WERI-Rb-1 (cell line): Measurements from ENCODE around the gene NRXN3.

Experiments used
- DNase-seq: peaks from one replicate; pipeline ENCODE4 v3.0.0-alpha.2; 2020
- H3K27ac ChIP-seq: fragments of 250-450 bp; sonication (Bioruptor Pico); 2 replicates; pipeline ENCODE4 v1.5.1; 2020; ENCODE audit warnings: mild to moderate bottlenecking, moderate library complexity
- H3K27me3 ChIP-seq: fragments of 250-450 bp; sonication (Bioruptor Pico); 2 replicates; pipeline ENCODE4 v1.5.1; 2021; ENCODE audit warnings: mild to moderate bottlenecking, low read depth, moderate library complexity; ENCODE audit not compliant: insufficient read depth, severe bottlenecking
- H3K36me3 ChIP-seq: fragments of 250-450 bp; sonication (Bioruptor Pico); 2 replicates; pipeline ENCODE4 v1.5.1; 2020; ENCODE audit warnings: mild to moderate bottlenecking, moderate library complexity
- H3K4me3 ChIP-seq: 2 replicates; pipeline ENCODE4 v1.5.1; 2011; ENCODE audit warnings: low read depth, mild to moderate bottlenecking, control low read depth, low read length
- H3K9me3 ChIP-seq: fragments of 250-450 bp; sonication (Bioruptor Pico); 2 replicates; pipeline ENCODE4 v1.5.1; 2021; ENCODE audit warnings: mild to moderate bottlenecking, moderate library complexity; ENCODE audit not compliant: severe bottlenecking
- TF ChIP-seq, protein P1 (sequence below): IDR thresholded peaks from 2 replicates; pipeline ENCODE4 v1.5.1; 2011; ENCODE audit warnings: low read depth, mild to moderate bottlenecking, control low read depth, inconsistent platforms, low read length

The NRXN3 gene

DNA sequence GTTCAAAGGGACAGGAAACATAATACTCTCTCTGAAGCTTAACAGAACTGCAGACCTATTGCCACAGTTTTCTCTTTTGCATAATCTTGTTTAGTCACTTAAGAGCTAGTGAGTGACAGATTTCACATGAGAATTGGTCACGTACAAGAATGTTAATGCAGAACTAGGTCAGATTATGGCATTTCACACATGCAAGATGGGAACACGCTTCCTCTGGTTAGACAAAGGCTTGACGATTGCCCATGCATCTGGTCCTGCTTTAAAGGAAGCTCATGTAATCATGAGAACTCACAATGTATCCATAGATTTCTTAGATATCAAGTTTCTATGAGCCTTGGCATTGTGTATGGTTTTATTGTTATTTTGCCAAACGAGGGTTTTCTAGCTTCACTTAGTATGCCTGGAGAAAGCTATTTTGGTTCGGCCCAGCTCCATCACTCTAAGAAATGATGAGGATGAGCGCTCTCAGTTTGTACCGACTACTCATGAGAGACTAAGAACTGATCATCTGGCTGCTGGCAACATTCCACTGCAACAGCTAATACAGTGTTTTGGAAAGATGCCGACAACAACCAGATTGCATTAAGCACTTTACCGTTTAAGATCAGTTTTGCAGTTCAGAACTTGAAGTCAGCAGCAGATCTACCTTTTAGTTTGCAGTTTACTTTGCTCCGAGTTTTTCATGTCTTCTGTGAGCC is 1661.2 kb downstream of the NRXN3 start:
- Histone ChIP-seq H3K36me3 (no peaks in the 10 kb centered on the region), H3K4me3 (no peak overlapping the region), H3K9me3 (no peaks in the 10 kb centered on the region), H3K27me3 (no peaks in the 10 kb centered on the region), H3K27ac (no peak overlapping the region)
- TF ChIP-seq, protein P1, sequence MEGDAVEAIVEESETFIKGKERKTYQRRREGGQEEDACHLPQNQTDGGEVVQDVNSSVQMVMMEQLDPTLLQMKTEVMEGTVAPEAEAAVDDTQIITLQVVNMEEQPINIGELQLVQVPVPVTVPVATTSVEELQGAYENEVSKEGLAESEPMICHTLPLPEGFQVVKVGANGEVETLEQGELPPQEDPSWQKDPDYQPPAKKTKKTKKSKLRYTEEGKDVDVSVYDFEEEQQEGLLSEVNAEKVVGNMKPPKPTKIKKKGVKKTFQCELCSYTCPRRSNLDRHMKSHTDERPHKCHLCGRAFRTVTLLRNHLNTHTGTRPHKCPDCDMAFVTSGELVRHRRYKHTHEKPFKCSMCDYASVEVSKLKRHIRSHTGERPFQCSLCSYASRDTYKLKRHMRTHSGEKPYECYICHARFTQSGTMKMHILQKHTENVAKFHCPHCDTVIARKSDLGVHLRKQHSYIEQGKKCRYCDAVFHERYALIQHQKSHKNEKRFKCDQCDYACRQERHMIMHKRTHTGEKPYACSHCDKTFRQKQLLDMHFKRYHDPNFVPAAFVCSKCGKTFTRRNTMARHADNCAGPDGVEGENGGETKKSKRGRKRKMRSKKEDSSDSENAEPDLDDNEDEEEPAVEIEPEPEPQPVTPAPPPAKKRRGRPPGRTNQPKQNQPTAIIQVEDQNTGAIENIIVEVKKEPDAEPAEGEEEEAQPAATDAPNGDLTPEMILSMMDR = no peak
- DNase-seq = no peak

DNA sequence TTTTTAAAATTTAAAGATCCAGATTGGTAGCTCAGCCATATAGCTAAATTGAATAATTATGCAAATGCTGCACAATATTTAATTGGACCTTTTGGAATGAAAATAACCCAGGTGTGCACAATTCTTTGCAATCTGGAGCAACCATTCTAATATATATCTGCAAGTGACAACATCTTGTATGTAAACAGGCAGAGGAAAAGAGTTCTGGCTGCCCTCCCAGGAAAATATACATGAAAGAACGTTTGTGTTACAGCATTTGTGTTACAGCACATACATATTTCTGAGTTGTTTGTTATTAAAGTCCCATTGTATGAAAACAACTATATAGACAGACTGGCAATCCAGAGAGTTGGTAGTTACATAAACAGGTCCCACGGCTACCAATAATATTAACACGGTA is 1663.6 kb downstream of the NRXN3 start:
- H3K27me3 ChIP-seq = no peaks in the 10 kb centered on the region
- H3K9me3 ChIP-seq = no peaks in the 10 kb centered on the region
- DNase-seq = no peak
- no peak overlapping the region for H3K27ac ChIP-seq
- H3K36me3 ChIP-seq = no peaks in the 10 kb centered on the region
- H3K4me3 ChIP-seq = no peak overlapping the region
- TF ChIP-seq, protein P1 = no peak

DNA sequence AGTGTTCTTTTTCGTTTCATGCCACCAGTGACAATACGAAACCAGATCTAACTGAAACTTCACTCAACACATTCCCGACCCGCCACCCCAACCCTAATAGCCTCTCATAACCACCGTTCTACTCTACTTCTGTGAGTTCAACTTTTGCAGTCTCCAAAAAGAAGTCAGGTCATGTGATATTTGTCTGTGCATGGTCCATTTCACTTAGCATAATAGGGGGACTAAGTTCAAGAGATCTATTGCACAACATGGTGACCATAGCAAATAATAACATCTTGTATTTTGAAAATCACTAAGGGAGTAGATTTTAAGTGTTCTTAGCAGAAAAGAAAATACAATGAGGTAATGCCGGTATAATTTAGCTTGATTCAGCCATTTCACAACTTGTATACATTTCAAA is 1664.7 kb downstream of the NRXN3 start:
- Histone ChIP-seq H3K4me3 (no peak overlapping the region), H3K27ac (no peak overlapping the region), H3K9me3 (no peaks in the 10 kb centered on the region), H3K27me3 (no peaks in the 10 kb centered on the region), H3K36me3 (no peaks in the 10 kb centered on the region)
- no peak for DNase-seq
- TF ChIP-seq, protein P1 = no peak

DNA sequence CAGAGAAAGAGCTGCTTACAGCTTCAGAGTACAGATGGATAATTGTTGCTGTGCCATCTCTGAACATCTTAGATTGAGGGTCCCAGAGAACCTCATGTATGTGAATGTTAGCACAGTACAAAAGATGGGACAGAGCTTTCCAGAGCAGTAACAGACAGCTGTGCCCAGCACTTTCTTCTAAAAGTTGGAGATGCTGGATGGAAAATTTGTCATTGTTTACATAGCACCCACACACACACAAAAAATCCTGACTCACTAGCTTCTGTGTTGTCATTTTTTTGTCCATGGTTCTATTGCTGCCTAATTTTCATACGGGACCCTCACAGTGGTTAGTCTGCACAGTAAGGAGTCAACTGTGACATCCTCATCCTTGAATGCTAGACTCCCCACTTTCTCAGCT is 1666.4 kb downstream of the NRXN3 start:
- Histone ChIP-seq H3K27ac (no peak overlapping the region), H3K9me3 (no peaks in the 10 kb centered on the region), H3K36me3 (no peaks in the 10 kb centered on the region), H3K27me3 (no peaks in the 10 kb centered on the region), H3K4me3 (no peak overlapping the region)
- TF ChIP-seq, protein P1 = no peak
- no peak for DNase-seq

DNA sequence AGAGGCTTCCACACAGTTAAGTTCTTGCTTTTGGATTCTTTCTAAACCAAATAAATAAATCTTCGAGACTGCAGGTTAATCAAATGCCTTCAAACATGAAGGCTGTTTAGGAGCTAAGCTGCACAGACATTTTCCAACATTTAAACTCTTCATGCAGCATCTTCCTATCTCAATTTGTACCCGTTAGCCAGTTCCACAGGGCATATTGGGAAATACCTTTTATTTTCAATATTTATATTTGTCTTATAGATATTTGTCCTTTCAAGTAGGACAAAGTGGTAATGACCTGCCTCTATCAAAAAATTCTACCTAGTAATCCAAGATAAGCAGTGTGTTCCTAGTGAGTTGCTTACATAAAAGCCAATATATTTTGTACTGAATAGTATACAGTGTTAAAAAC is 1667.5 kb downstream of the NRXN3 start:
- TF ChIP-seq, protein P1 = no peak
- no peak for DNase-seq
- H3K27ac ChIP-seq = no peak overlapping the region
- H3K27me3 ChIP-seq = no peaks in the 10 kb centered on the region
- no peak overlapping the region for H3K4me3 ChIP-seq
- H3K36me3 ChIP-seq = no peaks in the 10 kb centered on the region
- H3K9me3 ChIP-seq = no peaks in the 10 kb centered on the region

DNA sequence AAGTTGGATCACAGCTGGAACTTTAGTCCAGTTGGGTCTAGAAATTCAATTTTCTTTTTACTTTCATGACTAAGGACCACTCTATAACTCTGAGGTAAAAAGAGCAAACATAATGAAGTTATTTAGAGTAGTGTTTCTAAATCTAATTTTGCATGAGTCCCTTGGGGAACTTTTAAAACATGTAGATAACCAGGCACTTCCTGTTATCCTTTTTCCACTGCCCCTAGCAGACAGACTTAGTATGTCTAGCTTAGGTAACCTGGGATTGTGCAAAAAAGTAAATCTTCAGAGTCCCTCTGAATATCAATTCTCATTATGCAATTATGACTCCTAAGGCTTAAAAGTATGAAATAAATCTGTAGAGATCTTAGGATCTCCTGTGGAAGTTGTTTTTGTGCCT is 1669.9 kb downstream of the NRXN3 start:
- Histone ChIP-seq H3K27ac (no peak overlapping the region), H3K27me3 (no peaks in the 10 kb centered on the region), H3K9me3 (no peaks in the 10 kb centered on the region), H3K36me3 (no peaks in the 10 kb centered on the region), H3K4me3 (no peak overlapping the region)
- TF ChIP-seq, protein P1 = no peak
- DNase-seq = no peak
